Globus pallidus (tissue), 1 donor: Measurements from ENCODE around the gene C20orf204.
"Not testable (repeated sequence)": the region's sequence is repeated elsewhere in the genome, so short reads cannot be mapped to it uniquely, and the experiment has no call there.

ENCODE experiments used
- DNase-seq: peaks from one replicate; pipeline ENCODE4 v3.0.0-alpha.2; 2015; ENCODE audit warnings: low spot score

C20orf204 gene

GRCh38 chr20:64035933-64036345 lies at the start of gene C20orf204:
C20orf204 (plus strand) TSS chr20:64036182; CDS start chr20:64036324, 142 bp downstream.
- DNase-seq = no peak

GRCh38 chr20:64000906-64001305 lies 35.1 kb upstream of the C20orf204 start:
- DNase-seq = no peak

- DNase-seq = no peak
Observed at GRCh38 chr20:64001607-64002011, 34.4 kb upstream of the C20orf204 start.

GRCh38 chr20:64003960-64004725 lies 31.8 kb upstream of the C20orf204 start:
- DNase-seq = no peak

GRCh38 chr20:64005394-64005793 lies 30.6 kb upstream of the C20orf204 start:
- DNase-seq = no peak

- DNase-seq = peak; percentile 3
Observed at GRCh38 chr20:64006490-64006889, 29.5 kb upstream of the C20orf204 start.

- DNase-seq = no peak
Observed at GRCh38 chr20:64006902-64007301, 29.1 kb upstream of the C20orf204 start.

- DNase-seq = no peak
Observed at GRCh38 chr20:64009811-64010387, 26.1 kb upstream of the C20orf204 start.

GRCh38 chr20:64010711-64011237 lies 25.2 kb upstream of the C20orf204 start:
- no peak for DNase-seq

GRCh38 chr20:64011366-64011779 lies 24.6 kb upstream of the C20orf204 start:
- DNase-seq = no peak

GRCh38 chr20:64012385-64013154 lies 23.4 kb upstream of the C20orf204 start:
- DNase-seq = not testable (repeated sequence)

- no peak for DNase-seq
Observed at GRCh38 chr20:64015635-64016034, 20.3 kb upstream of the C20orf204 start.

GRCh38 chr20:64021124-64021975 lies 14.6 kb upstream of the C20orf204 start:
- DNase-seq = no peak

- DNase-seq = no peak
Observed at GRCh38 chr20:64022671-64023360, 13.2 kb upstream of the C20orf204 start.

- DNase-seq = no peak
Observed at GRCh38 chr20:64023361-64024140, 12.4 kb upstream of the C20orf204 start.

- no peak for DNase-seq
Observed at GRCh38 chr20:64024141-64024990, 11.6 kb upstream of the C20orf204 start.

GRCh38 chr20:64025101-64025825 lies 10.7 kb upstream of the C20orf204 start:
- DNase-seq = no peak

- no peak for DNase-seq
Observed at GRCh38 chr20:64025826-64026412, 10.1 kb upstream of the C20orf204 start.
